H4 (cell line): ENCODE data around the gene NDP. TPM values are rescaled to one million over a fixed set of nuclear protein-coding genes. Genes with fewer than 3 reads are reported as not detected.

ENCODE experiments used
- DNase-seq: peaks from one replicate; pipeline ENCODE4 v3.0.0-alpha.2; 2015; ENCODE audit warnings: low spot score
- total RNA-seq: library from RNA; depleted of rRNA; stranded (reverse); fragments of >200 nt; shearing (Covaris generic); gene quantifications from 2 replicates; pipeline ENCODE4 v1.2.3, GENCODE V29; 2014; rRNA removed

The NDP gene, protein sequence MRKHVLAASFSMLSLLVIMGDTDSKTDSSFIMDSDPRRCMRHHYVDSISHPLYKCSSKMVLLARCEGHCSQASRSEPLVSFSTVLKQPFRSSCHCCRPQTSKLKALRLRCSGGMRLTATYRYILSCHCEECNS
- total RNA-seq = 0.39 TPM in 1 of 2 replicates, not detected in the other

DNA sequence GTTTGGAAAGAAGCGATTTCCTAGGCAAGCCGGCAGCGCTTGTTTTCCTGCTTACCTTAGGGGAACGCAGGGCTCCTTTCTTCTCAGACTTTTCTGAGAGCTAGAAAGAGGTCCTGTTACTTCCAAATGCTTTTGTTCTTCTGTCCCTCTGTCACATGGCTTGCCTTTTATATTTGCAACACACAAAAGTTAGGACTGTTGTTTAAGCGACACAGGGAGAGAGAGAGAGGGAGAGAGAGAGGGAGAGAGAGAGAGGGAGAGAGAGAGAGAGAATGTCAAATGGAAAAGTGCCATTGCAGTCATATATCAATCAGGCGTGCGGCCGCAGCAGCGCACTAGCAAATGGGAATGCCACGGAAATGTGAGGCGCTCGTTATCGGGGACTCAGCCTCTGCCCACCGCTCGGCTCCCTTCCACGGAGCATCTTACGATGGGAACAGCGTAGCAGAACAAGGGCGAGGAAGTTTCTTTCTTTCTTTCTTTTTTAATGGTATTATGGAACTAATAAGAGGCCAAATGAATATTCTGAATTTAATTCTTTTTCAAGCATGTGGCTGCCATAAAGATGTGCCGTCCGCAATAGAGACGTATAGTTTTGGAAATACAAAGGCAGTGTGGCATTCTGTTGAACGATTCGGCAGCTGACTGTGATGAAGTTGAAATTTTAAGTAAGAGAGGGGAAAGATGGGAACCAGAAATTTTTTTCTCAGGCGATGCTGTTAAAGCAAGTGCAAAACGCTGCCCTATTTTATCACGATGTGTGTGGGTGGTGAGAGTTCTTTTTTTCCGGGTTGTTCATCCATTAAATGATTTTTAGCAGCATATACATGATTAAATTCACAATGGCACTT, at the start of gene NDP:
Gene NDP (minus strand): TSS at position 142 of the 851 bp plus-strand sequence. CDS start 14,745 bp downstream, outside the sequence.
- DNase-seq = no peak

DNA sequence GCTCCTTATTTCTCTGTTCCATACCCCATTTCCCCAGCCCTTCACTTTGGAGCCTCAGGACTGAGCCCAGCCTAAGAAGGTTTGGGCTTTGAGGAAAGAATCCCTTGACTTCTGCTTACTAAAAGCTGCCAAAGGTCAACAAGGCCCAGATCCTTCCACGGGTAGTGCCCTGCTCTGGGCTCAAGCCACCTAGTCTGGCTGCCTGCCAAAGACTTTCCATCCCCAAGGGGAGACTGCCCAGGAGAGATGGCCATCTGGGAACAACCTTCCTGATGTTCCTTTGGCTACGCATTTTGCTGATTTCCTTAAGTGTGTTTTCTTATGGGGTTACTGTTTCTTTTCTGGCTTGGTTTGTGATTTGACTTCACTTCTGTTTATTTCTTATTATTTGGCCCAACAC, 49.8 kb upstream of the NDP start:
- DNase-seq = no peak

DNA sequence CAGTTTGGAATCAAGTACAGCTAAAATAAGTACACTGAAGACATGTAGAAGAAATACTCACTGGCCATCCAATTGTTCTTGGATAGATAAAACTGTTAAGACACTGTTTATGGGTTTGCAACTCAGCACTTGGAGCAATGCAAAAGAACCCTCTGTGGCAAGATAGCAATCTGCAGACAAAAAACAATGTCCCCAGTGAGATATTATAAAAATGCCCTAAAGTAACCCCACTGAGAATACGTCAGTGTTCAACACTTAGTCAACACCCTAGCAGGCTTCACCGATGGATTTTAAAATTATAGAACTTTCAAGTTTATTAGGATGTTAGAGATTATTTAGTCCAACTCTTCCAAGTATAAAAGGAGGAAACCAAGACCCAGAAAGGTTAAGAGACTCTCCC, 47.5 kb upstream of the NDP start:
- no peak for DNase-seq

DNA sequence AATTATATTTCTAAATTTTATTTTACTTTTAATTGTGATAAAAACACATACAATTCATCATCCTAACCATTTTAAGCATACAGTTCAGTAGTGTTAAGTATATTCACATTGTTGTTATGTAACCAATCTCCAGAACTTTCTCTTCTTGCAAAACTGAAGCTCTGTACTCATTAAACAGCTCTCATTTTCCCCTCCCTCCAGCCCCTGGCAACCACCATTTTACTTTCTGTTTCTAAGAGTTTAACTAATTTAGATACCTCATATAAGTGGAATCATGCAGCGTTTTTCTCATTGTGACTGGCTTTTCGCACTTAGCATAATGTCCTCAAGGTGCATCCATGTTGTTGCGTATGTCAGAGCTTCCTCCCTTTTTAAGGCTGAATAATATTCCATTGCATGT, 46.7 kb upstream of the NDP start:
- no peak for DNase-seq

DNA sequence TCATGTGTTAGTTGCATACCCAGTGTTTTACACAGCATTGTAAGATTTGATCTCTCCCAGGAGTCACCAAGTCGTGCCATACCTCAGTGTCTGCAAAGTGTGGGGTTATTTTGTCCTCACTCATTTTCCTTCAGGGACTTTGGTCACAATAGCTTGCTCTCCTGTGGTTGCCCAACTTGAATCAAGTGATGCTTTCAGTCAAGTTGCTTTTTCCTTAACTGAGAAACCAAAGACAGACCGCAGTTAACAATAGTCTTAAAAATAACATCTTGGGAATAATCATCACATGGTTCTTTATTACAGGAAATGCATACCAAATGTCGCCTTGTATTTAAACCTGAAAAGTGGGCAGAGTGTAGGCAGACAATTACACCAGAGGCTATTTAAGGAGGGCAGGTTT, 44.5 kb upstream of the NDP start:
- peak; percentile 41 for DNase-seq

DNA sequence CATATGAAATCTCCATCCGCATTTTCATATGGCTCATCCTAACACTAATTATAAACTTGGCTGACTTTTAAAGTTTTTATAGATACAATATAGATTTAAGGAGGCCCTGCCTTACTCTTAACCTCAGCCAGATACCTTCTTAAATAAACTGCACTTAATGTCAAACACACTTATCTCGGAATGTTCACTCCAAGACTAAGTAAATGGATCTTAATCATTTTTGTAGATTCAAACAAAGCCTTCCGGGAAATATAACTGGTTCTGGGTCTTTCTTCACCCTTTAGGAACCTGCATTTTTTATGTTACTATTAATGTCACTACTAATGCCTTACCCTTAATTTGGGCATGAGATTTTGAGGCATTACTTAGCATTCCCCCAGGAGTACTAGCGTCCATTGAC, 43.7 kb upstream of the NDP start:
- DNase-seq = no peak

DNA sequence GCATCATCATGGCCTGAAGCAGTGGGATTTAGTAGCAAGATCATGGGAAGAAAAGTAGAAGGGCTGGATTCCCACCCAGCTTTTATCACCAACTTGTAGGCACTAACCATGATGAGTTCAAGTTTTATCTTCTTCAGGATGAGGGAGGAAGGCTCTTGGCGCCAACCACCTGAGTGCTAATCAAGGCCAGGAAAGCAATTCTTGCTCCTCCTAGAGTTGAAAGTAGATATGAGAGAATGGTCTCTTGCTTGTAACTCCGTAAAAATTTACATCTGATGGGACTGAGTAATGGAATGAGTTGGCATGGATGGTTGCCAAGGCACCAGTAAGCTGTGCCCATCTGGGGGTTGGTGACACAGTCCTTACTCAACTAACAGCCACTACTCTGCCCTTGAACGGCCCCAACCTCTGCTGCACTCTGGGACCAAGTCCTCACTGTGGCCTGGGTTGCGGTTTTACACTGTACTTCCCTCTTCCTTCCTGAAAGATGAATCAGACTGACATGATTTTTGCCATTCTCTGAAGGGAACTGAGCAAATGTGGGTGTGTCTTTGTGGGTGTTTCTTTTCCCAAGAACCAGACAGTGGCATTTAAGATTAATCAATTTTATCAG, 39.4 kb upstream of the NDP start:
- peak; percentile 91 for DNase-seq

DNA sequence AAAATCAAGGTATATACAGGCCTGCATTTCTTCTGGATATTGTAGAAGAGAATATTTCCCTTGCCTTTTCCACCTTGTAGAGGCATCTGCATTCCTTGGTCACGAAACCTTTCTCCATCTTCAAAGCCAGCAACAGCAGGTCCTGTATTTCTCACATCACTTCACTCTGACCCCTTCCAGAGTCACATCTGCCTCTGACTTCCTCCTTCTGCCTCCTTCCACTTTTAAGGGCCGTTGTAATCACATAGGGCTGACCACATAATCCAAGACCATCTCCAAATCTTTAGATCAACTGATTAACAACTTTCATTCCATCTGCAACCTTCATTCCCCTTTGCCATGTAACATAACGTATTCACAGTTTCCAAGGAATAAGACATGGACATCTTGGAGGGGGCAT, 38.3 kb upstream of the NDP start:
- no peak for DNase-seq

DNA sequence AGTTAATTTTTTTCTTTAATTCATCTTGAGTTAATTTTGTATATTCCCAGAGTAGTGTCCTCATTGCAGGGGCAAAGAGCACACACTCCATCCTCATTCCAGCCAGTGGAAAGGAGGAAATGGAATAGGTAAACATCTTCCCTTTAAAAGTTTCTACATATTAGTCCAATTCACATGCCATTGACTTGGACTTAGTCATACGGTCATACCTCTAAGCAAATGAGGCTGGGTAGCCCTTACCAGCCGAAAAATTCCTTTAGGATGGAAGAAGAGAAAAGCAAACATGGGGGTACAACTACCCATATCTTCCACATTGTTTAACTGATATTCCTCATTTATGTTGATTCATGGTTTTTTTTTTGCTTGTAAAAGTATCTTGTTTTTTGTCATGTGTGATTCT, 37.4 kb upstream of the NDP start:
- DNase-seq = no peak

DNA sequence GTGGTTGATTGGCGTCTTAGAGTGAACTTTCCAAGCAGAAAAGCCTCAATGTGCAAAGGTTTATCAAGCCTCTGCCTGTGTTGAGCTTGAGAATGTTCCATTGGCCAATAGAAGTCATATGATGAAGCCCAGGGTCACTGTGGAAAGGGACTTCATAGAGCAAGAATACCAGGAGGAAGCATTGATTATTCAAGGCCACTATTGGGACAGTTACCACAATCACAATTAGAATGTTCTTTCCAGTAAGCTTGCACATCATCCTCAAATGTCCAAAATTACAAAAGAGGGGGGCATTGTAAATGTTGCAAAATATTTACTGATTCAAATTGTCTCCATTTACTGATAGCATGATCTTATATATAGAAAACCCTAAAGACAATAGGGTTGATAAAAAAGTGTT, 32.9 kb upstream of the NDP start:
- no peak for DNase-seq

DNA sequence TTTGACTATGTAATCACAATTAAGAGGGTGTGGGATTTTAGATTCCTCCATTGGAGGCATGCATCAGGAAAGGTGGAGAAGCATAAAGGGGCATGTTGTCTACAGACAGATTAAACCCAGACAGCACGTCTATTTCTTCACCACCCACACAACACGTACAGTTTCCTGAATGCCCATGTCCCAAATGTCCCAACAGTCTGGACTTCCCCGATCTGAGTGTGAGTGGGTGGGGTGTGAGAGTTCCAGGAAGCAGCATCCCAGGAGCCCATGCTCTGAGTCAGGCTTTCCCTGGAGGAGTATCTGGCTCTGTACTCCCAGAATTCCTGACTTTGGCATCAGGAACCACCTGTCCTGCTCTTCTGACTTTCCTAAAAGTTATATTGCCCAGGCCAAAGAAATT, 30.8 kb upstream of the NDP start:
- no peak for DNase-seq

DNA sequence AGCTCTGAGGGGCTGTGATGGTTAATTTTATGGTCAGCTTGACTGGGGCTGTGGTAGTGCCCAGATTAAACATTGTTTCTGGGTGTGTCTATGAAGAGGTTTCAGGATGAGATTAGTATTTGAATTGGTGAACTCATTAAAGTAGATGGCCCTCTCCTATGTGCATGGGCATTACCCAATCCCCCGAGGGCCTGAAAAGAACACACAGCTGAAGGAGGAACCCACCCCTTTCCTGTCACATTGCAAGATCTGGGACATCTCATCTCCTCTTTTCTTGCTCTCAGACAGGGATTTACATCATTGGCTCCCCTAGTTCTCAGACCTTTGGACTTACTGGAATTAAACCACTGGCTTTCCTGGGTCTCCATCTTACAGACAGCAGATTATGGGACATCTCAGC, 29.4 kb upstream of the NDP start:
- DNase-seq = no peak

DNA sequence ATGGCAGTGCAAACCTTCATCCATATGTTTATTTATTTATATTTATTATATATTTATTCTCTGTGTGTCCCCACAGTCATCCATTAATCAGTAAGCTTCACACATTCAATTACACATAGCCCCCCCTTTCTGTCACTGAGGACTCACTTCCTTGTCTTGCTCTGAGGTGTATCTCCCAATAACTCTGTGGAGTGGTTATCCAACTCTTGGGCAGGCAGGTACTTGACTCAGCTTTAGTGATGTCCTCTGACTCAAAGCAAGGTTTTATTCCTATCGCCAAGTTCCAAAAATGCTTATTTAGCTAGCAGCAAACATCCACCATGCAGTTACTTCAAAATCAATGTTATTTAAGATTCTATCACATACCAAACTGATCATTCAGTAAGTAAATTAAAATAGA, 25.2 kb upstream of the NDP start:
- DNase-seq = no peak

DNA sequence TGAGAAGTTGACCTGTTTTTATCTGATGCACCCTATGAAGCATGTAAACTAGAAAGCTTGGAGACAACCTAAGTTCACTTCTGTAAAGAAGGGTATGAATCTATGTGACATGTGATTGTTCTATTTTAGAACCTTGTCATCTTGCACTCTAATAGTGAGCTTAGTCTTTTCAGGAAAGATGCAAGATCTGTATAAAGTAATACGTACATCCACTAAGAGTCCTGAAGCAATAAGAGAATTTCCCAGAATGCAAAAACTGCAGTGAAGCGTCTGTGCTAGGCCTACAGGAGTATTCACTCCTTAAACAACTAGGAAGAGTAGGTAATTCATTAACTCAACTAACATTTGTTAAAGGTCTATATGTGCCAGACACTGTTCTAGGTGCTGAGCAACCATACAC, 23.3 kb upstream of the NDP start:
- no peak for DNase-seq

DNA sequence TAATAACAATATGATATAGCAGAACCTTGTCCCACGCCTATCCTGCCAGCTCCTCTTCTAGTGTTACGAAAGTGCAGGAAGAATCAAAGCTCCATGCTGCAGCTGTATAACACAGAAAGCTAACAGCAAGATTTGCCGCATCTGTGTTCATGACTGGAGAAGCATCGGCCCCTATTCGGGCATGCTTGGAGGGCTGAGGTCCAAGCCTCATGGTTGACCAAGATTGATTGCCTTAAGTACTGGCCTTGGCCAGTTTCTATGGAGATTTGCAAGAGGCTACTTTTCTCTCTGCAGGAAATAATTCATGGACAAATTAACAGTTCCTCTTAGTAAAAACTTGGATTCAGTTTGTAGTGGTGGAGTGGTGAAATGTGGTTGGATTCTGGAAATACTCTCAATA, 12.9 kb upstream of the NDP start:
- DNase-seq = no peak

DNA sequence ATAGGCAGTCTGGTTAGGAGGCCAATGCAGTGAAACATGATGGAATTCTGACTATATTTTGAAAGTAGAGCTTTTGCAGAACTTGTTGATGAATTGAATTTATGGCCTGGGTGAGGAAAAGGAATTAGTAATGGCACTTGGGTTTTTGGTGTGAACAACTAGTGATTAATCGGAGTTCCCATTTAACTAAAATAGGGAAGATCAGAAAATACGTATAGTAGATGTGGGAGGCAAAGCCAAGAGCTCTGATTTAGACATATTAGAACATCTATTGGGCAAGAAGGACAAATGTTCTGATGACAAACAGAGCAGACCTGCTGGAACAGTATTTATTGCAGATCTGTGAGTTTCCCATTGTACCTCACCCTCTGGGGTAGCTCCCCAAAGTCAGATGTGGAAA, 12.3 kb upstream of the NDP start:
- no peak for DNase-seq

DNA sequence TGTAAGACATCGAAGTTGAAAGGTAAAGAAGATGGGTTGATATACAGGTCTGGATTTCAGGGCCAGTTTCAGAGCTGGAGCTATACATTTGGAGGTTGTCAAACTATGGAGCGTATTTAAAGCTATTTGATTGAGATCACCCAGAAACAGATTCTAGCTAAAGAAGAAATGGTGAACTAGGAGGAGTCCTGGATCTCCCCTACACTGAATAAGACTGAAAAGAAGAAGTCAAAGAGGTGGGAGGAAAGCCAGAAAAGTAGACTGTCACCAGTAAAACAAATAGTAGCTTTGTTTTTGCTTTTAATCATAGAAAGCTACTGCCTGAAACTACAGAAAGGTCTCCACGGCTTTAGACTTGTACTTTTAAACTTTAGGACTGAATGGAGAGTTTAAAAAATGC, 5.0 kb upstream of the NDP start:
- no peak for DNase-seq

DNA sequence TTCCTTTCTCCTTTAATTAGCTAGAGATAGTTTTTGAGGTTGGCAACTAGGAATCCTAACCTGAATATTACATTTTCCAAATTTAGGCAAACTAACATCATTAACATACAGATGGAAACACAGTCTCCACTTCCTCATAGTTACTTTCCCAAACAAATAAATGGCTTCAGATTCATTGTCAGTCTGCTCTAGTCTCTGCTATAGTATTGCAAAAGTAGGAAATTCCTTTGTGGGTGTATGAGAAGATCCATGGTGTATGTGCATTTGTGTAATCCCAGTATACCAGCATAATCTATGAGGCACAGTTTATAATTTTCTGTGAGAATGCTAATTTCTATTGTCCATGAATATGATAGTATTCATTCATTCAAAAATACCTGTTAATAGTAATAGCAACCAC, 3.0 kb upstream of the NDP start:
- DNase-seq = no peak

DNA sequence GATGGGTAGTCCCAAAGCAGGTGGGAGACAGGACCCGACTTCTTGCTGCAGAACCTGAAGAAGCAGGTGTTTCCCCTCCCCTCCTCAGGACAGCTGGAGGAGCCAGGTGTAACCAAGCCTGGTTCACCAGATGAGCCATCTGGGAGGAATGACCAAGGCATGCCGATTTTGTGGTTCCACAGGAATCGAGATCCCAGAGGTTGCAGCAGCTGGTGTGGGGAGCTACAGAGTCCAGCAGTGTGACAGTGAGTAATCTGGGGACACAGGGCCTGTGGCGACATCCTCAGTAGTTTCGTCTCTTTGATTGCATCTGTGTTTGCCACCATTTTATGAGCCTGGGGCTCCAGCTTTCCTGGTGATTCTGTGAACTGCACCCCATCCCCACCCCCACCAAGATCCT, 2.6 kb upstream of the NDP start:
- DNase-seq = no peak

DNA sequence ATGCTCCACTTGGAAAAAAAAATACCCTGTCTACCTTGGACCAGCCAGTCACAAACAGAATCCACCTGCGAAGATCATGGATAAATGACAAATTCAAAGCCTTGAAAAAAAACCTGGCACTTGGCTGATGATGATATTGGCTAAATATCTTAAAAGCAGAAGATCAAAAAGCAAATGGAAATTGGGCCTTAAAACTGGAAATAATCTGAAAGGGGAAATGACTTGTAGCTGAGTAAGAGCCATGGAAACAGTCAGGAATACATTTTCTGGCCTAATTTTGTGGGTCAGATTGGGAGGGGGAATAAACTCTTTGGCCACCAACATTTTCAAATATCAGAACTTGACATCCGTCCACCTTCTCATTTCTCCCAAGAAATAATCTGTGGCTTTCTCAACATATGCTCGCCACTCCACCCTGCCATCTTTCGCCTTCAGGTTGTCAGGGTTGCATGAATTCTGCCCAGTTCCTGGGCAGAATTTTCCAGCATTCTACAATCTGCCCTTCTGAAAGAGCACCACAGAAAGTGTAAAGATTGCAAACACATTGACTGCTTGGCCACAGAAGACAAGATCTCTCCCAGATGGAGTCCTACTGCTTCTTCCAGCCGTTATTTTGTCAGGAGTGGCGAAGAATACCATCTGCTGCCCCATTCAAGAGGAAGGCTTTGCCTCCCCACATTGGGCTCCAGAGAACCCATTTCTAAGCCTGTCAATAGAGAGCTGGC, 1.7 kb upstream of the NDP start:
- no peak for DNase-seq

DNA sequence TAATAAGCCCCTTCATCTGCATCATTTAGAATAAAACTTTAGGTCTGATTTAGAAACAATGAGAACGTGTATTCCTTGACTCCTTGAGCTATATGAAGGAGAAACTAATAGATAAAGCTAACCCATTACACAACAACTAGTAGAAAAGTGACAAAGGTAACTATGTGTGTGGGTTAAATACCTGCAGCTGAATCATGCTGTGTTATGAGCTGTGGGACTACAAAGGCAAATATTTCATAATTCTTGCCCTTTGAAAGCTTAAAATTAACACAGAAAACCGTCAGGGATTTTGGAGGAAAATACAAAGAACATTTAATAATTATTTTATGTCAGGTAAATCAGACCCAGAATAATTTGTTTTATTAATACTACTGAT, 898 bp upstream of the NDP start:
- no peak for DNase-seq
